Activated CD4-positive, alpha-beta T cell treated with anti-CD3 and anti-CD28 coated beads for 24 hours (primary cell): ENCODE measurements around the gene DNM1L.

Experiments used
- DNase-seq, 2 donors: peaks; one replicate each; pipeline ENCODE4 v3.0.0-alpha.2; 2020; ENCODE audit warnings: low read depth in 2 of 2

DNM1L gene

DNA sequence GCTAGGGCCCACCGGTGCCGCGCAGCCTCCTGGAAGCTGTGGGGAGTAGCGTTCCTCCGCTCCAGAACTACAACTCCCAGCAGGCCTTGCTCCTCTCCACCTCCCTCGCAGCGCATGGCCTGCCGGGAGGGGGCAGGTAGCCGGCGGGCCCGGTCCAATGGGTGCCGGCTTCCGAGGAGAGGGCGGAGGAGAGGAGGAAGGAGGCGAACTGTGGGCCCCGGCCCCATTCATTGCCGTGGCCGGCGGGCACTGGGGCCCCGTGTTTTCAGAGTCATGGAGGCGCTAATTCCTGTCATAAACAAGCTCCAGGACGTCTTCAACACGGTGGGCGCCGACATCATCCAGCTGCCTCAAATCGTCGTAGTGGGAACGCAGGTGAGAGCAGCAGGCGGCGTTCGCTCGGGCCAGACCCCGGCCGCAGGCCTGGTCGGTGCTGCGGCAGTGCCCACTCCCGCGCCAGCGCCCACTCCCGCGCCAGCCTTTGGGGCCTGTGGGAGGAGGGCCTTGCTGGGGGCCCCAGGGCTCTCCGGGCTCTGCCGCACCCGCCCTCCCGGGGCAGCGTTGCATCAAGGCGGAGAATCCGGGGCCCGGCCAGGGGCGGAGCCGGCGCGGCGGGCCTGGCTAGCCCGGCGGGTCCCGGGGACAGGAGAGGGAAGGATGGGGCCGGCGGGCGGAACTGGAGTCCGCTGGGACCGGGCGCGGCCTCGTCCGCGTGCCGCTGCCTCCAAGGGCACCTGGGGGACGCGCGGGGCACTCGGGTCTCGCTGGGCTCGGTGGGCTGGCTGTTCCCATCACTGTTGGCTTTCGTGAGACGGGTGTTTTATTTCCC, at the start of gene DNM1L:
DNM1L (plus strand) TSS at position 211 of the 829 bp plus-strand sequence; CDS start at position 274, 63 bp downstream.
- DNase-seq: peak; percentile 79 to 83

DNA sequence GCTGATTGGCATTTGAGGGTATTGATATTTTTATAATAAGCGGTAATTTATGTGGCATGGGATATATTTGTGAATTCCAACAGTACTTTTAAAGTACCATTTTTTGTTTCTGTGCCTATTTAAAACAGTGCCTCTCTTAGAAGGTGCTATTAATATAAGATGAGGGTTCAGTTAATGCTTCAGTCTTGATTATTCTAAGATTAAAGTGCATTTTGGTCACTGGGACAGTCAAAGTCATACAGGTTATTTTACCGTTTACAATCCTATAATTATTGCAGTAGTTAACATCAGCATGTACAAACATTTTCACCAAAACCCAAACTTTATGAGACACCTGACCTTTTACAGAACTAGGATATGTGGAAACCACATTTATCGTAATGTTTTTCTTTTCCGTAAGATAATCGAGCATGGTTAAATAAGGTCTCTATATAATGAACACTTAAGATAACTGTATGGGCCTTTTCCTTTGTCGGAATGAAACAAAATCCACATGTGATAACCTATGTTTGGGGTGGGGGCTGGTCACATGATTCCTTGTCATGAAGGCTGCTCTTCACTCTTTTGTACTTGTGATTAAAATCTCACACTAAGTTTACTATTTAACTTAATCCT, 37.7 kb upstream of the DNM1L start:
- no peak for DNase-seq

DNA sequence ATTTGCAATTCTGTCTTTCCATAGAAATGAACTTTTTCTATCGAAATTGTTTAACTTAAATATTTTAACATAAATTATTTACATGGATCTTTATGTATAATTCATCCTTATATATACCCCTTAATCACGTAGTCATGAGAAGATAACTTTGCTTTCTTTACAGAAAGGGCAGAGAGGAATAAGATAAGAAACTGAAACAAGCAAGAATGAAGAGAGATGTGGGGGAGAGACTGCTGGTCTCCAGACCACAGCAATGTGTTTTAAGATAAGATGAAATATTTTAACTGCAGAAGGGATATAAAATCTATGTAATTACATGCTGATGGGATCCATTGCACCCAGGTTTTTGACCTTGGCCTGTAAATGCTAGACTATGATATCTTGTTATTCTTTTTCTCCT, 34.7 kb upstream of the DNM1L start:
- no peak for DNase-seq

DNA sequence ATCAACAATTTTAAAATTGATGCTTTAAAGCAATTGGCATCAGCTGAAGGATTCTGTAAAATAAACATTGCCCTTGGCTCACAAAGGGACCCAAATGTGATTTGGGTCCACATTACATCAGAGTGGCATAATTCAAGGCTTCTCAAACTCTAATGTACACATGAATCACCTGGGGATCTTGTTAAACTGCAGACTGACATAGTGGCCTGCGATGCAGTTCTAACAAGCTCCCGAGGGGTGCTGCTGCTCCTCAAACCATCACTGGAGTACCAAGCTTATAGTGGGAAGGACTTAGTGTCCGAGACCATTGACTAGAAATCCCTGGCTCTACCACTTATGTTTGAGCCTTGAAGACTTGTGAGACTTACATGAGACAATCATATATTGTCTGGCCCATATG, 31.8 kb upstream of the DNM1L start:
- no peak for DNase-seq

DNA sequence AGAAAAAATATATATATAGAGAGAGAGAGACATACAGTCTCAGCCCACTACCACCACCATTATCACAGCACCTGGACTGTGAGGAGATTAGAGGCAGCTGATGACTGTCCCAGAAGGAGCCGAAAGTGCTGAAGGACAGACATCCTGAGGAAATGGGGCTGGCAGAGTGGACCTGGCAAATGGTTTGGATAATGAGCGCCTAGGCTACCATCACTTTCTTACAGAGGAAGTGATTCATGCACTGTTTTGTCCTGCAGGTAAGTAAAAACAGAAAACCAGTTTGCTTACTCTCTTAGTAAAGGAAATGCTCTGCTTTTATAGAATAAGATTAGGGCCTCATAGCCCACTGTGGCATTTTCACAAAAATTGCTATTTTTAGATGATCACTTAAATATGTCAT, 28.6 kb upstream of the DNM1L start:
- no peak for DNase-seq

DNA sequence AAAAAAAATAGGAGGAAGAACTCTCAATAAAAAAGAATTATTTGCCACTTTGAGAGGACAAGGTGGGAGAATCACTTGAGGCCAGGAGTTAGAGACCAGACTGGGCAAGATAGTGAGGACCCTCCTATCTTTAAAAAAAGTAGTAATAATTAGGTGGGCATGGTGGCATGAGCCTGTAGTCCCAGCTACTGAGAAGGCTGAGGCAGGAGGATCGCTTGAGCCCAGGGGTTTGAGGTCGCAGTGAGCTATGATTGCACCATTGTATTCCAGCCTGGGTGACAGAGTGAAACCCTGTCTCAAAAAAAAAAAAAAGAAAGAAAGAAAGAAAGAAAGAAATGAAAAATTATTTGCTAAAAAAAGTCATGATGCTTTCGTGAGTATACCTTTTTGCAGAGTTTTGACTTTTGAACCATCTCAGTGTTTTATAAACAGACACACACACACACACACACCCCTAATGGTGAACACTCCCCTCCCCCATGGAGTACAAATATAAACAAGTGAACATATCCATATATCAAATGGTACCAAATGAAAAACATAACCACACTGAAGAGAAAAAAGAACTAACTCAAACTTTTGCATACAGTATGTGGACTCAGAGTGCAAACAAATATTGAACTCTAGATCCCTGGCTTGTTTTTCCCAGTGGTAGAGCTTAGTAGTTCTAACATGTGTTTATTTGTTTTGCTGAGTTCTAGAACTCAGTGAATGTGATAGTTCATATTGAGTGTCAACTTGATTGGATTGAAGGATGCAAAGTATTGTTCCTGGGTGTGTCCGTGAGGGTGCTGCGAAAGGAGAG, 27.7 kb upstream of the DNM1L start:
- no peak for DNase-seq

- no peak for DNase-seq
Observed at GRCh38 chr12:32651956-32652210, 27.2 kb upstream of the DNM1L start.

DNA sequence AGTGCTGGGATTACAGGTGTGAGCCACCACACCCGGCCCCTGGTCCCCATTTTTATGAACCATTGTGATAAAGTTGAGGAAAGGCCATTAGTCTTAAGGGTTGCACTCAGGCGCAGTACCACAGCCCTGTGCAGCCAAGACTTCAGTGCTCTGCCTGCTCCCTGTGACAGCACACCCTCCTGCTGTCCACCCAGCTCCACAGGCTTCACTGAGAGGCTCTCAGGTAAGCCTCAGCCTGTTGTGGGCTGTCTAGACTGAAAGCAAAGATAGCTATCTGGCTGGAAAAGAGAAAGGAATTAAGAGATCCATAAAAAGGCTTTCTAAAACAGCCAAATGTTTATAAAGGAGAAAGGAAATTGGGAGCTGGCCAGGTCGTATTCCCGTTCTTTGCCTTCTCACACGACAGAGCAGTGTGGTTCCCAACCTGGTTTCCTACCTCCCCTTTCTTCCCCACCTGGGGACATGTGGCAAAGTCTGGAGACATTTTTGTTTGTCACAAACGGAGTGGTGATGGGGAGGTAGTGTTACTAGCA, 19.1 kb upstream of the DNM1L start:
- no peak for DNase-seq

DNA sequence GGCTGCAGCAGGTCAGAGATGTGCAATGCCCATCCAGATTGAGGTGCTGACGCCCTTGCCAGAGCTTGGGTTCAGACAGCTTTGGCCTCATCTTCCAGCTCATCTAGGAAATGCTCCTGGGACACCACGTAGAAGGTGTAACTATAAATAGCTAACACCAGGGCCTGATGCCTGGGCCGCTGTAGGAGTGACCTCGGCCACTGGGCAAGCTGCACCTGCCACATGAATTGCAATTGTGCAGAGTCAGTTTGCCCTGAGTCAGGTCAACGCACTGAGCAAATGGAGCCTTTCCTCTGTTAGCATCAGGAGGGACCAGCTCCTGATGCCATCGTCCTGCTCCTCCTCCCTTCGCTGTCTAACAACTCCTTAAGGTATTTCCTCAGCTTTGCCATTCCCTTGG, 17.4 kb upstream of the DNM1L start:
- DNase-seq: no peak

DNA sequence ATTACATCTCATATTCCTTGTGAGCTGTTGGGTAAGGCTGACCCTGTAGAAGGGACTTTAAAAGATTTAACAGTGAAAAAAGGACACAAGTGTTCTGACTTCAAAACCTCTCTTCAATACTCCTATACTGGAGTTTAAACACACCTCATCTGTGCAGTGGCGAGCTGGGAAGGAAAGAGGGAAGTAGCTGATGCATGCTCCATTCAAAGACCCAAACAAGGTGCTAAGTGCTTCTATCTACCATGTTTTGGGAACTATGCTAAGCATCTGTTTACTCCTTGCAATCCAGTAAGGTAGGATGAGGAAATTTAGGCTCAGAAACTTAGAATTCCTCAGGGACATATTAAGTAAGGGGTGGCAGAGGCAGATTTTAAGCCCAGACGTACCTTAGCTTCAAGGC, 16.4 kb upstream of the DNM1L start:
- no peak for DNase-seq

DNA sequence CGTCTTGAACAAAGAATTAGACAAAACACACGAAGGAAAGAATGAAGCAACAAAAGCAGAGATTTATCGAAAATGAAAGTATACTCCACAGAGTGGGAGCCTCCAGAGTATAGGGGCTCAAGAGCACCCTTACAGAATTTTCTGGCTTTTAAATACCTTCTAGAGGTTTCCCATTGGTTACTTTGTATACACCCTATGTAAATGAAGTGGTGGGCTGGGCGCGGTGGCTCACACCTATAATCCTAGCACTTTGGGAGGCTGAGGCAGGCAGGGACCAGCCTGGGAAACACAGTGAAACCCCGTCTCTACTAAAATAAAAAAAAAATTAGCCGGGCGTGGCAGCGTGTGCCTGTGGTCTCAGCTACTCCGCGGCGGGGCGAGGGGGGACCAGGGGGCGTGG, 13.1 kb upstream of the DNM1L start:
- DNase-seq: no peak

DNA sequence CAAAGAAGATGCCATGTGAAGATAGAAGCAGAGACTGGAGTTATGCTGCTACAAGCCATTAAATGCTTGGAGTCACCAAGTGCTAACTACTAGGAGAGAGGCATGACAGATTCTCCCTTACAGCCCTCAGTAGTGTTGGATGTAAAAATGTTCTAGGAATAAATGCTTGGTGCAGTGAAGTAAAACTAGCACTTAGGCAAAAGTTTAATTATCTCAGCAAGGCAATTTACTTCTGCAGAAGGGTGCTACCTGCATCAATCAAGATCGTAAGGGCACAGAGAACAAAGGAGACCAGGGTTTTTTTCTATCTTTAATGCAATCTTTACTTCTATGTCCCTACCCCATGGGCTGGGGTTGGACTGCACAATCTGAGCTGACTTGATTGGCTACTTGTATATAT, 9.5 kb upstream of the DNM1L start:
- DNase-seq: no peak

GRCh38 chr12:32671930-32672780, 6.9 kb upstream of the DNM1L start:
- DNase-seq: no peak

DNA sequence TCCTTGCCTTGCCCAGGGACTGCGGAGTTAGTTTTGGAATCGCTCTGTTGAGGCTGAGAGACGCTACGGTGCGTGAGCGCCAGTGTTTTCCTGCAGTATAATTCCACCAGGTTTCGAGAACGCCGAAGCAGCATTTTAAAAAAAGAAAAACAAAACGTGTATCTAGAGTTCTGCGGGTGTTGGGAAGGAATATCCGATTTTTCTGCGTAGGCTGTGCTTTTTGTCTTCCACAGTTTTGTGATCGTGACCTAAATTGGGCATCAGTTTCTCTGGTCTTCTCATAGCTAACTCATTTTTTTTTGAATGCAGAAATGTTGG, 778 bp downstream of the DNM1L start:
- peak in 1 of 2 donors; percentile 9 for DNase-seq

- DNase-seq: no peak
Observed at GRCh38 chr12:32680787-32681186, 1.7 kb downstream of the DNM1L start.

- no peak for DNase-seq
Observed at GRCh38 chr12:32681272-32681671, 2.2 kb downstream of the DNM1L start.

DNA sequence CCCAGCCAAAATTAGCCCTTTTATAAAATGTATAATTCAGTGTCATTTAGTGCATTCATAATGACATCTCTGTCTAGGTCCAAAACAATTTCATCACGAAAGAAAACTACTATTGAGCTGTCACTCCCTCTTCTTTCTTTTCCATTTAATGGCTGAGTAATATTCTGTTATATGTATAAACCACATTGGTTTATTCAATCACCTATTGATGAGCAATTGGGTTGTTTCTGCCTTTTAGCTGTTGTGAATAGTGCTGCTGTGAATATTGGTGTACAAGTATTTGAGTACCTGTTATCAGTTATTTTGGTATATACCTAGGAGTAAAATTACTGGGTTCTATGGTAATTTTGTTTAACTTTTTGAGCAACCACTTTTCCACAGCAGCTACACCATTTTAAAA, 7.2 kb downstream of the DNM1L start:
- no peak for DNase-seq

DNA sequence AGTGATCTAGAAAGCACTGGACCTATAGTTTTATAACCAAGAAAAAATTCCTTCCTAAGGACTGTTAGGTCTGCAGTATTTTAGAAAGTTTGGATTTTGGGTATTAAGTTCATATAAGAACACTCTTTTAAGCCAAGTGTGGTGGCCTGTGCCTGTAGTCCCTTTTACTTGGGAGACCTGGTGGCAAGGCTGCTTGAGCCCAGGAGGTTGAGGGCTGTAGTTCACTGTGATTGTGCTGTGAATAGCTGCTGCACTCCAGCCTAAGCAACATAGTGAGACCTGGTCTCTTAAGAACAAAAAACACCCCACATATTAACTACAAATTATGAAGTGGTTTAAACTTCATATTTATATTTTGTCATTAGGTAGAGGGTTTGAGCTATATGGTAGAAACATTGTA, 9.7 kb downstream of the DNM1L start:
- no peak for DNase-seq

GRCh38 chr12:32690927-32691326, 11.8 kb downstream of the DNM1L start:
- DNase-seq: no peak

DNA sequence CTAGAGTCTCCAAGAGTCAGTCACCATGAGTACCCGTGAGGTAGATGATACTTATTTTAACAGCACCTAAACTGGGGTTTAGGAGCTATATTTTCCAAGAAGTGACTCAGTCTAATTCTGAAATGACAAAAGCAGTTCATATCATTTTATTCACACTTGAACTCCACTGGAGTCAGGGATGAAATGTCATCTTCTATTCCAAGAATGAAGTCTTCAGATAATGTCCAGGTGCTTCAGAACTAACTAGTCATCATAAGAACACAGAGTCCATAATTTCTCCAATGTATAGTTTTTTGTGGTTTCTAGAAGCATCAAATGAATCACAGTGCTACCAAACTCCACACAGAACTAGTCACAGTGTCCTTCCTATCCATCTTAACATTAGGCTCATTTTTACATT, 13.3 kb downstream of the DNM1L start:
- DNase-seq: no peak

GRCh38 chr12:32693036-32693435, 13.9 kb downstream of the DNM1L start:
- no peak for DNase-seq

- DNase-seq: no peak
Observed at GRCh38 chr12:32695787-32696186, 16.7 kb downstream of the DNM1L start.
